ENCODE results near the gene URB1.

GRCh38 chr21:32336711-32337110 is 56.1 kb downstream of the URB1 start:
- TF ChIP-seq CTCF (IDR thresholded peaks at IDR 0.05) (no peak), POLR2A (IDR thresholded peaks at IDR 0.05) (no peak)
